GM20000 (cell line): ENCODE data around the gene PRIMA1.

ENCODE experiments used
- DNase-seq: peaks from one replicate; pipeline ENCODE4 v3.0.0; 2012; ENCODE audit warnings: low spot score
- CTCF ChIP-seq: IDR thresholded peaks from 2 replicates; pipeline ENCODE4 v1.5.1; 2012; ENCODE audit warnings: mild to moderate bottlenecking, control low read depth; ENCODE audit errors: extremely low read depth, missing control alignments

PRIMA1 gene

GRCh38 chr14:93715279-93715927 lies 72.9 kb downstream of the PRIMA1 start:
- no peak for TF ChIP-seq CTCF

GRCh38 chr14:93714605-93715004 lies 73.7 kb downstream of the PRIMA1 start:
- no peak for DNase-seq
- no peak for TF ChIP-seq CTCF

More at GRCh38 chr14:93715279-93715927, 72.9 kb downstream of the PRIMA1 start:
- no peak for DNase-seq

- TF ChIP-seq CTCF, result no peak
- no peak for DNase-seq
These were observed 74.4 kb downstream of the PRIMA1 start for GRCh38 chr14:93713726-93714405.

- no peak for DNase-seq
- TF ChIP-seq CTCF, result no peak
These were observed 75.2 kb downstream of the PRIMA1 start for GRCh38 chr14:93712838-93713724.

GRCh38 chr14:93712079-93712837 lies 76.0 kb downstream of the PRIMA1 start:
- no peak for TF ChIP-seq CTCF
- no peak for DNase-seq

- no peak for DNase-seq
- no peak for TF ChIP-seq CTCF
These were observed 79.0 kb downstream of the PRIMA1 start for GRCh38 chr14:93709249-93709648.
